ENCODE data around the gene VASN.
"Not testable (repeated sequence)": the region's sequence is repeated elsewhere in the genome, so short reads cannot be mapped to it uniquely, and the experiment has no call there.

VASN gene

DNA sequence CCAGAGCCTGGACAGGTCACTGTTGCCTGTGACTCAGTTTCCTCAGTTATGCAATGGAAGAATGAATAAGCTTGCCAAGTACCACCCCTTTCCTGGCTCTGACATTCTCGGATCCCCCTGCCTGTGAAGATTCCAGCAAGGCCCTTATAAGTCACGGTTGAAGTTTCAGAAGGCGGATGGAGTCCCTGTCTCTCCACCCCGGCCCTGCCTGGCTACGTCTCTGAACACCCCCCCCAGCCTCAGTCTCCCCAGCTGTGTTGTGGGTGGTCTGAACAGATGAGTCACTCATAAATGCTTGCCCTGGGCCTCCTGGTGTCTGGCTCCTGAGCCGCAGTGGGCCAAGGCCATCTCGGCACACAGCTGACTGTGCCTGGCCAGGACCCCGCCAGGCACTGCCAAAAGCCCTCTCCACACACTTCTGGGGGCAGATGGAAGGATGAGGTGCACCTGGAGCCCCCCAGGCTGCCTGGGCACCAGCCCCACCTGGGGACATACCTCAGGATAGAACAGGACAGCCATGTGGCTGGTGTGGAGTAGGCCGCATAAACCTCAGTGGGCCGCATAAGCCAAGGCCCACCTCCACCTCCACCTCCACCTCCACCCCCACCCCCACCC lies 15.4 kb downstream of the VASN start:
- no peak for DNase-seq

DNA sequence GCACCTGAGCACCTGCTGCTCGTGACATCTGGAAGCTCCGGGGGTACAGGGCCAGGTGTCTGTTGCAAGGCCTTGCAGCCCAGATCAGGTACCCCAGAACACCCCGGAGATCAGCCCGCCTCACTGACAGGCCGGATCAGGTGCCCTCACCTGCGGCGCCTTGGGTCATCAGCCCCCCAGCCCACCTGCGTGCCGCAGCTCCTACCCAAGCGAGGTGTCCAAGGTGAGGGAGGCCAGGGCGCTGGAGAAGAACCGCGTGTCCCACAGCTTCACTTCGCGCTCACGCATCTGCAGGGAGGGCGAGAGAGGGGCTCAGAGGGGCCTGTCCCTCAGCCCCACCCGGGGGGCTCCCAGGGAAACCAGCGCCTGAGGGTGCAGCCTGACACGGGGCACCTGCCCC lies 16.1 kb downstream of the VASN start:
- DNase-seq: no peak

DNA sequence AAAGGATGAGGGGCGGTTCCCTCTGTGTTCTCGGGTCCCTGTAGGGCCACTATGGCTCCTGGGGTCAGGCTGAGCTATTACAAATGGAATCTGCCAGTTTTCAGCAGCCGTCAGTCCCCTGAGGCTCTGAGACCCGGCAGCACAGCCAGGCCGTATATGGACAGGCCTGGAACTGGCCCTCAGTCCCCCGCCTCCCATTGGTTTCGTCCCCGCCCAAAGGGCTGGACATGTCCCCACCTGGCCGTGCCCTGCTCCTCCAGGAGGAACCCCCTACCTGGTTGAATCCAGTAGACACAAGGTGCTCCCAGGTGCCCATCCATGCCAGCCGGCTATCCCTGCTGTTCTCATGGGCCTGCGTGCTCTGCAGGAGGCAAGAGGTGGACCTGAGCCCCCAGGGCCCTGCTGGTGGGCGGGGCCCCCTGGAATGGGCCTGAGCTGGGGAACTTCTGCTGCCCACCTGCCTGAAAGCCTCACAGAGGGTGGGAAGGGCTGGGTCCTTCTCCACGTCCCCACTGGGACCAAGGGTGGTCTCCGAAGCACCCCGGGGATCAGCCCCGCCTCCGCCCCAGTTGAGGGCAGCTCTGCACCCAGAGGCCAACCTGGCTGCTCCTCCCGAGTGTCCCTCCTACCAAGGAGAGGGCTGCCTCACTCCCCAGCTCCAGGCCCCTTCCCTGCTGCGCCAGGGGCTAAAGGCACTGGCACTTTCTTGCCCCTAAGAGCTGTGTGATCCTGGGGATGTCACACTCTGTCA lies 16.8 kb downstream of the VASN start:
- DNase-seq: no peak

DNA sequence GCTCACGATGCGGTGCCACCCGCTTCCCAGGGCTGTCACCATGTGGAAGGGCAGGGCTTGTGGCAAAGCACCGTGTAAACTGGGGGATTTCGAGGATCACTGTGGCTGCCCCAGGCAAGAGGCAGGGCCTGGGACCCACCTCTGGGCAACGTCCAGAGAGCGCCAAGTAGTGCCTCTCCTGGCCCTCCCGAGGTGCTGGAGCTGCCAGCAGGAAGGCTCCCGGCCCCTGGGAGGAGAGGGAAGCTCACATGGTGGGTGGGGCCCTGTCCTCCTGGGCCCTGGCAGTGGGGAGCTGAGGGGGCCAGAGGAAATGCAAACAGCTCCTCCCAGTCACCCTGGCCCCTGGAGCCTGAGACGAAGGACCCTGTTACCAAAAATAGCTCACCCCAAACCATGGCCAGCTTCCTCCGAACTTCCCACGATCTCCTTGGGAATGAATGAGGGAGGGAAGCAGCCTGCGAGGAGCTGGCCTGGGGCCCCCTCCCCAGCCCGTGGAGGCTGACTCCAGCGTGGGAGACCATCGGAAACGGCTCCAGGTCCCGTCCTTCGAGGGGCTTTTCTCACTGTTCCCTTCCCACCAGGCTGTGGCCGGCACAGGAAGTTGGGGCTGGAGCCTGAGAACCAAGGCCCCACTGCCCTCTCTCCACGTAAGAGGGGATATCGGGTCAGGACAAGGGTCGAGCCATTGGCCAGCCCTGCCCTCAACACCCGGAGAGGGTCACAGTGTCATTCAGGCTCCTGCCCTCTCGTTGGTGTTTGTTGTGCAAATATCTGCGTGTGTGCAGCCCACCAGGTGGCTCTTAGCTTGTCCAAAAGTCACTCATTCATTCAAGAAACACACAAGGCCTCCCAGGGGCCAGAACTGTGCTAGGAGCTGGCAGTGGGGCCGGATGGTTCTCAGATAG lies 17.7 kb downstream of the VASN start:
- DNase-seq: no peak

DNA sequence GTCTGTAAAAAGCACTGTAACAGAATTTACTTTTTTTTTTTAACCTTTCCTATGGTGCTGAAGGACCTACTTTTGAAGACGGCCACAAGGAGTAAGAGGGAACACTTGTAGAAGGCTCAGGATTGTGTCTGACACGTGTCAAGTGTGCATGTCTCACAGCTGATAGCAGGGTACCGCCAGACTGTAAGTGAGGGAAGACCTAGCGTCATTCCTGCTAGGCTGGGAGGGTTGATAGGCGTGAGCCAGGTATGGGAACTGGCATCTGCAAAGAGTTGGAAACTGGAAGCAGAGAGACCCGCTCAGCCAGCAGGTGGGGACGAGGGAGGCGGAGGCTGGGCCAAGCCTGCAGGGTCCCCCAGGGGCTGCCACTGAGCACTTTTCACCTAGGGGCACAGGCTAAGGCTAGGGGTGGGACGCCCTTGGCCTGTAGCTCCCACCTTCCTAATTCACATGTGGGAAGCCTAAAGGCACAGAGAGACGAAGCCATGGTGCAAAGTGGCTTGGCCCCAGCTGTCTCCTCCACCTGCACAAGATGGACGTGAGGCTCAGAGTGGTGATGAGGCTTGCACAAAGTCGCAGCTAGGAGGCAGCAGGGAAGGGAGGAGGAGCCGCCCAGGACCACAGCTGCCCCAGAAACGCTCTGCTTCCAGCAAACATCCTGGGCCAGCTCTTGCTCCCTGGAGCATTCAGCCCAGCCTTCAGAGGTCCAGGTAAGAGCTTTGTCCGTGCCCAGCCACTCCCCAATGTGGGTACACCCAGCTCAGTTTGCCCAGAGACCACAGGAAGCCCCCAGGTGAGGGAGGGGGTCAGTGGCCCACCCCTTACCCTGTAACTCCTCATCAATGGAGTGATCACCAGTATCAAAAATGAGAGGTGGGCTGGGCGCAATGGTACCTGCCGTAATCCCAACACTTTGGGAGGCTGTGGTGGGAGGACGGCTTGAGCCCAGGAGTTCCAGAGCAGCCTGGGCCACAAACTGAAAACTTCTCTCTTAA lies 18.9 kb downstream of the VASN start:
- no peak for DNase-seq

DNA sequence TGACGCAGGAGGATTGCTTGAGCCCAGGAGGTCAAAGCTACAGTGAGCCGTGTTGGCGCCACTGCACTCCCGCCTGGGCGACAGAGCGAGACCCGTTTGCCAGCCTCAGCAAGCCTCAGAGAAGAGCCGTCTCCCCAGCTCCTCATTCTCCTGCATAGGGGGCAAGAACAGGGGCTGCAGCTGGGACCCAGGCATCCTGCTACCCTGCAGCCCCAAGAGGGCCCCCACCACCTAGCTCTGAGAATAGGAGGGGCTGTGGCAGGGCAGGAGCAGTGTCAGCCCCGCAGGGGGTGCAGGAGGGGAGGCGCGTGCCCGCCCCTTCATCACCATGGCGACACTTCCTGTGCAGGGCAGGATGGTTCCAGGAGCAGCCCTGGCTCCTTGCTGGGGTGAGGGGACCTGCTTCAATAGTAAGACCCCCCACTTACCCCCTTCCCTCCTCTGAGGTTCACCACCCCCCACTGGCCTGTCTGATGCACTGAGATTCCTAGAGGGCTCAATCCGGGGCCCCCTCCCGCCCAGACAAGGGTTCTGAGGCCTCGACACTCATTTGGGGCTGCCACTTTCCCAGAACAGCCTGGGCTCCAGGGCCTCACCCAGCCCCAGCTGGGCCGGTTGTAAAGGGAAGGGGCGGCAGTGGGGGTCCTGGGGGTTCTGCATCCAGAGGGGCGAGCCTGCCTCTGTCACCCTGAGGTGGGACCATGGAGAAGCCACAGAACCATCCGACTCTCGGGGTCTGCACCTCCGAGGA lies 20.2 kb downstream of the VASN start:
- no peak for DNase-seq

DNA sequence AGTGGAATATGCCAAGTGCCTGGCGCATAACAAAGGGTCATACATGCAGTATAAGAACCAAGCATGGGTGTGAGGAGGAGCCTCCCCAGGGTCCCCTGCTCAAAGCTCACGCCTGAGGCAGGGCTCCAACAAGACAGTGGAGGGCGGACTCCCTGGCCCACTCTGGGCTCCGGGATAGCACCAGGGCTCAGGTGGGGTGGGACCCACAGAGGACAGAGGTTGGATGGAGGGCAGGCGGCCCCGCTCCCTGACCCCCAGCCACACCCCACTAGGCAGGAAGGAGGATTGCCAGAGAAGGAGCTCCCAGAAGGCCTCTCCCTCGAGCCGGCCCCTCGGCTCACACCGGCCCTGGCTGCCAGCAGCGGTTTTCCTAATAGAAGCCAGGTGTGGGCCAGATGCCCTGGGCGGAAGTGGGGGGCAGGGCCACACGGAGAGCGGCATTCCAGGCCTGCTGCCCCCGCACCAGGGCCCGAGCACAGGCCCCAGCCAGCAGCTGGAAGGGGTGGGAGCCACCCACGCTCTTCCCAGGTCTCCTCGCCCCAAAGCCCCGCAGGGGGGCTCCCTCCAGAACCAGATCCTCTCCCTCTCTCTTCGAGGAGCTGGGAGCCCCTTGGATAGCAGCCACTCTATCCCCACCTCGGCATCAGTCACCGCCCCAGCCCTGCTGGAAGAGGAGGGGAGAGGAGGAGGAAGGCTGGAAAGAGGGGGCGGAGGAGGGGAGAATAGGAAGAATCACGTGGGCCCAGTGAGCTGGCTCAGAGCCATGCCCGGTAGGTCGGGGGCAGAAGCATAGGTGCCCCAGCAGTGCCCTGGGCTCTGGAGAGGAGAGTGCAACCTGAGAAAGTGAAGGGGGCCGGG lies 21.0 kb downstream of the VASN start:
- no peak for DNase-seq

DNA sequence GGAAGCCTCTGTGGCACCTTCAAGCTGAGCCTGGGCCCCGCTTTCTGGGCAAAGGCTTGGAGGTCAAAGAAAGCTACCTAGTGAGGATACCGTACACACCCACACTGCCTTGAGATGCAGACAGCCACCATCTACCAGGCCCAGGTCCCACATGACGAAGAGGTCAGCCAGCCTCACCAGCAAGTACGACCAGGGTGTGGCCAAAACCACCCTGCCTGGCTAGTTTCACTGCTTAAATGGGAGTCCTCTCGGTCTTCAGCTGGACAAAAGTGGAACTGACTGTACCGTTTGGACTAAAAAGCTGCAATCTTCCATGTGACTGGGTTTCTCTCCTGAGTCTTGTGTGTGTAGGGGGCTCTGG lies 21.6 kb downstream of the VASN start:
- no peak for DNase-seq

DNA sequence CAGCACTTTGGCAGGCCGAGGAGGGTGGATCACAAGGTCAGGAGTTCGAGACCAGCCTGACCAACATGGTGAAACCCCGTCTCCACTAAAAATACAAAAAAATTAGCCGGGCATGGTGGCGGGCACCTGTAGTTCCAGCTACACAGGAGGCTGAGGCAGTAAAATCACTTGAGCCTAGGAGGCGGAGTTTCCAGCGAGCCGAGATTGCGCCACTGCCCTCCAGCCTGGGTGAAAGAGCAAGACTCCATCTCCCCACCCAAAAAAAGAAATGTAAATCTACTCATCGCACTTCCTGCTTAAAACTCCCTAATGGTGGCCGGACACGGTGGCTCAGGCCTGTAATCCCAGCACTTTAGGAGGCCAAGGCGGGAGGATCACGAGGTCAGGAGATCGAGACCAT lies 22.2 kb downstream of the VASN start:
- not testable (repeated sequence) for DNase-seq

DNA sequence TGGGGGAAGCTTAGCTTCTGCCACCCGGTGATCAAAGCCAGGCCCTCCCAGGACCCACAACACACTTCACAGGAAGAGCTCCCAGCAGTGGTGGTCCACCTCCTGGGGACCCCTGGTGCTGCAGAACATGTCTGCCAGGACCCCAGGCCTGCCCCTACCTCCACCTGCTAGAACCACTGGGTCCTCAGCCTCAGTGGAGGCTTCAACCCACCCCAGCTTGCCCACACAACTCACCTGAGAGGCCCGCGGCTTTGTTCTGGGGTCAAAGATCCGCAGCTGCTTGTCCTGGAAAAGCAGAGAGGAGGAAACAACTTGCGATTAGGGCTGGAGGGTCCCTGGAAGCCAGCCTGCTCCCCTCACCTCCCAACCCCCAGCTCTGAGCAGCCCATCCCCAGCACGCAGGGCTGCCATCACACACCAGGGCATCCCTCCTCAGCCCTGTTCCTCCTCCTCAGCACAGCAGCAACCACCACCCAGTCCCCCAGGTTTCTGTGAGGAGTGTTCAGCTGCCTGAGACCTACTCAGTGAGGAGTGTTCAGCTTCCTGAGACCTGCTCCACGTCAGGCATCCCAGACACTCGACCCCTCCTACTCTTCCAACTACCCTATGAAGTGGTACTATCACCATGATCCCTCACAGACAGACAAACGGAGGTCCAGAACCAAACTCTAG lies 23.5 kb downstream of the VASN start:
- DNase-seq: no peak

DNA sequence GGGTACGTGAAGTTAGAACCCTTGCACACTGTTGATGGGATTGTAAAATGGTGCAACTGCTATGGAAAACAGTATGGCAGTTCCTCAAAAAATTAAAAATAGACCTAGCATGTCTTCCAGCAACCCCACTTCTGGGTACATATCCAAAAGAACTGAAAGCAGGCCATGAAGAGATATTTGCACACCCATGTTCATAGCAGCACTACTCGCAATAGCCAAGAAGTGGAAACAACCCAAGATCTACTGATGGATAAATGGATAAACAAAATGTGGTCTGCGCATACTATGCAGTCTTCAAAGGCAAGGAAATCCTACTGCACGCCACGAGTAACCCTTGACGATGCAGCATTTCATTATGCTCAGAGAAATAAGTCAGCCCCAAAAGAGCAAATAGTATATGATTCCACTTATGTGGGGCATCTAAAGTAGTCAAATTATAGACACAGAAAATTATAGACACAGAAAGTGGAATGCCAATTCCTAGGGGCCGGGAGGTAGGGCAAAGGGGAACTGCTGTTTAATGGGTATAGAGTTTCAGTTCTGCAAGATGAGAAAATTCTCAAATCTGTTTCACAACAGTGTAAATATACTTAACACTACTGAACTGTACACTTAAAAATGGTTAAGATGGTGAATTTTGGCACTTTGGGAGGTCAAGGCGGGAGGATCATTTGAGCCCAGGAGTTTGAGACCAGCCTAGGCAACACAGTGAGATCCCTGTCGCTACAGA lies 27.5 kb downstream of the VASN start:
- DNase-seq: no peak

DNA sequence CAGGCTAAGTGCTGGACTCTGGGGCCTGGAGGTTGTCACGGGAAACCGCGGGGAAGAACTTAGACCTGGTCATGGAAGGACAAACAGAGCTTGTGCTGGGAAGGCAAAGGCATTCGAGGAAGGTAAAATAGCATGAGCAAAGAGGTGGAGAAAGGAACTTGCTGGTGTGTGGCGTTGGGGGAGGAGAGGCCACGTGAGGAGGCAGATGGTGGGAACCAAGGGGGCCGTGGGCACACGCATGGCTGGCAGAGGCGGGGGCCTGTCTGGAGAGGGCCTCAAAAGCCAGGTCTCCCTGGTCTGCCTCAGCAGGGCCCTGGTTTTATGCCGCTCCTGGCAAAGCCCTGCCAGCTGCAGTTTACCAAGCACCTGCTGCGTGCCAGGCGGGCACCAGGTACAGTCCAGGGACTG lies 29.4 kb downstream of the VASN start:
- DNase-seq: no peak

DNA sequence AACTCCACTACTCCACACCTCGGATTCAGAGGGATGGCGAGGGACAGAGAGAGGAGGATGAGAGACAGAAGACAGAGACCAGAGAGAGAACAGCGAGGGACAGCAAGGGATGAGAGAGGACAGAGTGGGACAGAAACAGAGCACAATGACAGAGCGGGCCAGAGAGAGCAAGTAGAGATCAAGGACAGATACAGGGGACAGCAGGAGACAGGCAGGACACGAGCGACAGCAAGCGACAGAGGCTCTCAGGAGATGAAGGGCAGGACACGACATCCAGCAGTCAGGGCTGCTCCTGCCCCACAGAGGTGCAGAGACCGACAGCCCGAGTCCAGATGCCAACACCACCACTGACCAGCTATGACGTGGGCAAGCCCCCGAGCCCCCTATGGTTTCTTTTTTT lies 29.9 kb downstream of the VASN start:
- DNase-seq: no peak

DNA sequence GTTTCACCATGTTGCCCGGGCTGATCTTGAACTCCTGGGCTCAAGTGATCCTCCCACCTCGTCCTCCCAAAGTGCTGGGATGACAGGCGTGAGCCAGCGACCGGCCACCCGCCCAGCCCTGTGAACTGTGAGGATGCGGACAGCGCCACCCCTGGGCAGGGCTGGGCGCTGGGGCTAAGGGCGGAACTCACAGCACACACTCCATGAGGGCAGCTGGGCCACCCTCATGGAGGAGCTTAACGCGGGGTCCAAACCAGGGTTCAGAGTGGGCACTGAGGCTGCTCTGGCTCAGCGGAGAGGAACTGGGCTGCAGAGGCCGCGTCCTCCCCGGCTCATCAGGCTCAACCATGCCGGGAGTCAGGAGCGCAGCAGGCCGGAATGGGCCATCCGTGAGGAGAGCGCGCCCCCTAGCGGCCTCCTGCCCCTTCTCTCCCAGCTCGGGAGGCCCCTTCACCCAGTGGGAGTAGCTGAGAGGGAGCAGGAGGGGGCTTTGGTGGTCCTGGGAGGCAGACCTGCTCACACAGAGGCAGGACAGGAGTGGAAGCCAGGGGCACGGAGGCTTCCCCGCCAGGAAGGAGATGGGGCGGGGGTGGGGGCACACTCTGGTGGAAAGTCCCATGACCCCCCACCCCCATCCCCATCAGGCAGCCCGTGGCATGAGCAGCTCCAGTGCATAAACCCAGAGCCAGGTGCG lies 30.9 kb downstream of the VASN start:
- peak; percentile 59 for DNase-seq

DNA sequence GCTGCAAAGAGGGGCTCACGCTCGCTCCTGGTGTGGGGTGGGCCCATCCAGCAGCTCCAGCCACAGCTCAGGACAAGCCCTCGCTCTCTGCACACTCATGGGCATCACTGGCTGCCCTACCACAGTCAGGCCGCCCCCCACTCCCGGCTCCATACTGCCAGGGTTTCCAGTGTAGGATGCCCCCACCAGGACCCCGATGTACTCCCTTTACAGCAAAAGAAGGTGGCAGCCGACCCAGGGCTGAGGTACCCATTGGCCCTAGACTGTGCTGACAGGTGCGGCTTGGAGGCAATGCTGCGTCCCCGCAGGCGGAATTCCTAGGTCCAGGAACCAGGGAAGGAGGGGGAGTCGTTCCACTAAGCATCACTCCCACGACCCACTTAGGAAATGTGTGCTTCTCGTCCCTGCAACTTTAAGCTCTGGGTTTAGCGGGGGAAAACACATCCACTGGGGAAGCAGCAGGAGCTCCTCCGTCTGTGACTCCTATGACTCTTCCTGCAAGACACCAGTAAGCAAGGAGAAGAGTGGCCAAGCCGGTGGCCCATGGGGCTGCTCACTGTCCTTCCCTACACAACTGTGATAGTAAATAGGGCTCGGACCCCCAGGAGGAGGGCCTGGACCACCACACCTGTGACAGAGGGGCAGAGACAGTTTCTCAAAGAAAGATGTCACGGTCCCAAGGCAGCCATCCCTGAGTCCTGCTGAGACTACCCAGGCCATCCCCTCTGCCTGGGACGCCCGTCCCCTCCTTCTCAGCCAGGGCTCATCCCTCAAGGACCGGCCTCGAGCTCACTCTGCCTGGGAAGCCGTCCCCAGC lies 31.7 kb downstream of the VASN start:
- DNase-seq: no peak

DNA sequence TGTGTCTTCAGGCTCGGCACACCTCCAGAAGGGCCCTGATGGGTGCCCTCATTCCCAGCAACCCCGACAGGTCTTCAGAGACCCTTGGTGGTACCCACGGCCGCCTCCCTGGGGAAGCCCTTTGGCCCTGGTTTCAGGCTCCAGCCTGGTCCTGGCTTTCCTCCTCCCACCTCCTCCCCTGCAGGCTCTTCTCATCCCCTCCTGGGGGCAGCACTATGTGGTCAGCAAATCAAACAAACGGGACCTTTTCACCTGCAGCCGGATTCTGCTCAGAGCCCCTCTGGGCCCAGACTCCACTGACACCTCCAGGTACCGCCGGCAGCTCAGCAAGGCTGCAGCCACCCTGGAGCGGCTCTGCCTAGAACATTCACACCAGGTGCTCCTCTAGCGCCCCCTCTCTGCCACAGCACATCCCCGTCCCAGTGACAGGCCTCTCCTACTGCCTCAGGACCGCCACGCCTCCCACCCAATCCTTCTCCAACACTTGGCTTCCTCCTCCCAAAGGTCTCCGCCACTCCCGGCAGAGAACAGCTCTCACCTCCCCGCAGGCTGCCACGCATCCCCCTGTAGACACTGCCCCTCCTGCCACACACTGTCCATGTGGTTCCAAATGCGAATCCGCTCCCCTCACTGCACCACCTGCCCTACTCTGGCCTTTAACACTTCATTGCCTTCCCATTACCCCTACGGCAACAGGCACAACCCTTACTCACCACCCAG lies 32.8 kb downstream of the VASN start:
- peak; percentile 21 for DNase-seq

DNA sequence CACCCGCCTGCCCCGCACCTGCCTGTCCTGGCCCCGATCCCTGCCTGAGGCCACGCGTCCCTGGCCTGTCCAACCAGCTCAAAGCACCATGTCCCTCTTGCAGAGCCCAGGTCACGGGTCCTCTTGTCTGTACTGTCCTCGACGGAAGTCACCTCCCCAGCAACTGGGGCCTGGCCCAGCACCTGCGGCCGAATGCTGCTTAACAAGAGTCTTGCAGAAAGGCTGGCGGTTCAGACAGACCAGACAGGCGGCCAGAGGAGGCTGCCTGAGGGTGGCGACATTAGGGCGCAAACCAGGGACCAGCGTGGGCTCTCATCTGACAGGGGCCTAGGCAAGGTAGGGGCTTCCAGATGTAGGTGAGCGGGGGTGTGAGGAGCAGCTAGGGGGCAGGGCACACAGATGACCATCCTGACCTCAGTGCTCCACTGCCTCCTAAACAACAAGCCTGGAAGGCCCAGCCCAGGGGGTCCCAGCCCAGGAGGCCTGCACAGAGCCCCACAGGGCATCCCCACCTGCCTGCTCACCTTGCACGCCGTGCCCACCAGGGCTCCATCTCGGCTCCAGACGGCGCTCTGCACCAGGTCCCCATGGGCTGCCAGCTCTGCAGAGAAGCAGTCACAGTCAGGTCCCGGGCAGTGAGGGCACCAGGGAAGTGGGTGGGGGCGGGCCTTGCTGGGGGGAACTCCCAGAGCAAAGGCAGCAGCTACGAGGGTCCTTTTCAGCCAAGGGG lies 33.5 kb downstream of the VASN start:
- DNase-seq: no peak

All from NCI-H345 (cell line).